BE2C (cell line): Measurements from ENCODE around the gene BEST1.

Experiments
- DNase-seq: peaks from one replicate; pipeline ENCODE4 v3.0.0-alpha.2; 2020
- H3K27me3 ChIP-seq: fragments of 250-450 bp; sonication (Bioruptor Pico); 2 replicates; pipeline ENCODE4 v1.5.1; 2020; ENCODE audit warnings: mild to moderate bottlenecking
- H3K36me3 ChIP-seq: fragments of 250-450 bp; sonication (Bioruptor Pico); 2 replicates; pipeline ENCODE4 v1.5.1; 2020; ENCODE audit warnings: mild to moderate bottlenecking
- H3K4me1 ChIP-seq: fragments of 250-450 bp; sonication (Bioruptor Pico); 2 replicates; pipeline ENCODE4 v1.5.1; 2020
- H3K4me3 ChIP-seq: 2 replicates; pipeline ENCODE4 v1.5.1; 2011; ENCODE audit warnings: low read depth, low read length
- H3K9me3 ChIP-seq: fragments of 250-450 bp; sonication (Bioruptor Pico); 2 replicates; pipeline ENCODE4 v1.5.1; 2020
- CTCF ChIP-seq: IDR thresholded peaks from 2 replicates; pipeline ENCODE4 v1.5.1; 2012; ENCODE audit warnings: mild to moderate bottlenecking, low read depth, low read length

Gene BEST1

GRCh38 chr11:61913699-61914395 lies 36.3 kb upstream of the BEST1 start:
- H3K4me3 ChIP-seq: no peak overlapping the region

GRCh38 chr11:61914471-61915171 lies 35.5 kb upstream of the BEST1 start:
- H3K4me1 ChIP-seq: no peaks in the 10 kb centered on the region
- no peak overlapping the region for H3K4me3 ChIP-seq
- no peaks in the 10 kb centered on the region for H3K9me3 ChIP-seq
- DNase-seq: no peak
- no peaks in the 10 kb centered on the region for H3K27me3 ChIP-seq
- no peak for TF ChIP-seq CTCF
- no peaks in the 10 kb centered on the region for H3K36me3 ChIP-seq

More at GRCh38 chr11:61913699-61914395, 36.3 kb upstream of the BEST1 start:
- Histone ChIP-seq H3K4me1 (no peaks in the 10 kb centered on the region), H3K27me3 (no peaks in the 10 kb centered on the region), H3K36me3 (no peaks in the 10 kb centered on the region), H3K9me3 (no peaks in the 10 kb centered on the region)
- no peak for TF ChIP-seq CTCF
- no peak for DNase-seq

- H3K4me3 ChIP-seq: peak overlapping the region; percentile 43
- H3K4me1 ChIP-seq: no peaks in the 10 kb centered on the region
- TF ChIP-seq CTCF: no peak
- no peaks in the 10 kb centered on the region for H3K9me3 ChIP-seq
- no peaks in the 10 kb centered on the region for H3K36me3 ChIP-seq
- H3K27me3 ChIP-seq: no peaks in the 10 kb centered on the region
- no peak for DNase-seq
These were observed 33.3 kb upstream of the BEST1 start for GRCh38 chr11:61916737-61917333.

GRCh38 chr11:61917334-61918109 lies 32.6 kb upstream of the BEST1 start, which contains the start of gene RAB3IL1:
RAB3IL1 (minus strand) TSS chr11:61917566; CDS start chr11:61917367, 199 bp downstream.
- H3K27me3 ChIP-seq: no peaks in the 10 kb centered on the region
- H3K4me1 ChIP-seq: no peaks in the 10 kb centered on the region
- peak within 1 kb of the TSS; percentile 47 for H3K4me3 ChIP-seq
- H3K36me3 ChIP-seq: no peaks in the 10 kb centered on the region
- DNase-seq: peak; percentile 54
- no peak for TF ChIP-seq CTCF
- H3K9me3 ChIP-seq: no peaks in the 10 kb centered on the region

- Histone ChIP-seq H3K4me3 (no peak overlapping the region), H3K36me3 (no peaks in the 10 kb centered on the region), H3K4me1 (peaks cover 8% of the 10 kb centered on the region), H3K27me3 (no peaks in the 10 kb centered on the region), H3K9me3 (no peaks in the 10 kb centered on the region)
- no peak for DNase-seq
- no peak for TF ChIP-seq CTCF
These were observed 31.8 kb upstream of the BEST1 start for GRCh38 chr11:61918251-61918937.
